Stimulated activated CD4-positive, alpha-beta T cell treated with anti-CD3 and anti-CD28 coated beads, TNF-alpha, amount 100 ng/mL, for 1 hour (primary cell): Measurements from ENCODE around the gene LDB3.
A peak's percentile ranks its signal among the peaks of the same experiment; 100 is the strongest.

Experiments used
- DNase-seq, 3 donors: peaks; one replicate each; pipeline ENCODE4 v3.0.0-alpha.2; 2020; ENCODE audit warnings: low read depth in 3 of 3, low spot score in 1 of 3

LDB3 gene

GRCh38 chr10:86706401-86706841 lies 38.1 kb downstream of the LDB3 start:
- DNase-seq: no peak

GRCh38 chr10:86706977-86707376 lies 38.7 kb downstream of the LDB3 start:
- no peak for DNase-seq

GRCh38 chr10:86707505-86707904 lies 39.2 kb downstream of the LDB3 start:
- no peak for DNase-seq

GRCh38 chr10:86708068-86708782 lies 39.9 kb downstream of the LDB3 start:
- no peak for DNase-seq

- no peak for DNase-seq
Observed at GRCh38 chr10:86708783-86709380, 40.6 kb downstream of the LDB3 start.

- DNase-seq: no peak
Observed at GRCh38 chr10:86709396-86710185, 41.3 kb downstream of the LDB3 start.

GRCh38 chr10:86710987-86711512 lies 42.7 kb downstream of the LDB3 start:
- peak; percentile 43 to 79 (median 66) for DNase-seq

- DNase-seq: peak in 1 of 3 donors; percentile 38
Observed at GRCh38 chr10:86711513-86712316, 43.4 kb downstream of the LDB3 start.

GRCh38 chr10:86712317-86712707 lies 44.0 kb downstream of the LDB3 start:
- DNase-seq: no peak

GRCh38 chr10:86715156-86715795 lies 47.0 kb downstream of the LDB3 start:
- DNase-seq: no peak

- no peak for DNase-seq
Observed at GRCh38 chr10:86715836-86716235, 47.5 kb downstream of the LDB3 start.

GRCh38 chr10:86716466-86716865 lies 48.2 kb downstream of the LDB3 start:
- DNase-seq: no peak

GRCh38 chr10:86718556-86718955 lies 50.2 kb downstream of the LDB3 start:
- DNase-seq: no peak

GRCh38 chr10:86721232-86721631 lies 52.9 kb downstream of the LDB3 start:
- no peak for DNase-seq

- DNase-seq: no peak
Observed at GRCh38 chr10:86723009-86723408, 54.7 kb downstream of the LDB3 start.

- no peak for DNase-seq
Observed at GRCh38 chr10:86724445-86724844, 56.1 kb downstream of the LDB3 start.

- no peak for DNase-seq
Observed at GRCh38 chr10:86725980-86726676, 57.8 kb downstream of the LDB3 start.

- DNase-seq: no peak
Observed at GRCh38 chr10:86726677-86726999, 58.3 kb downstream of the LDB3 start.

GRCh38 chr10:86727470-86727869 lies 59.2 kb downstream of the LDB3 start:
- DNase-seq: no peak

GRCh38 chr10:86728056-86728455 lies 59.7 kb downstream of the LDB3 start:
- DNase-seq: no peak
